ENCODE measurements around the gene CLCC1.

GRCh38 chr1:108957888-108958287, 5.4 kb downstream of the CLCC1 start:
- no peak for TF ChIP-seq POLR2A (IDR thresholded peaks at IDR 0.05)
- TF ChIP-seq CTCF (IDR thresholded peaks at IDR 0.05), result no peak
